22Rv1 (cell line): ENCODE measurements around the gene SIGLEC12.

Source experiments
- H3K27ac ChIP-seq: fragments of 450-650 bp; 2 replicates; pipeline ENCODE4 v1.5.1; 2017
- CTCF ChIP-seq: fragments of 450-650 bp; IDR thresholded peaks from 2 replicates; pipeline ENCODE4 v1.5.1; 2017; ENCODE audit warnings: mild to moderate bottlenecking
- ZFX ChIP-seq: fragments of 450-650 bp; IDR thresholded peaks from 2 replicates; pipeline ENCODE4 v1.6.1; 2017; ENCODE audit warnings: antibody characterized with exemption, borderline replicate concordance

The SIGLEC12 gene

GRCh38 chr19:51531349-51532315 is 30.0 kb upstream of the SIGLEC12 start, which contains the start of gene SIGLEC6:
Gene SIGLEC6, minus strand, starts transcription at chr19:51531670. Its CDS starts 22 bp downstream, at chr19:51531648.
- no peak within 1 kb of the TSS for H3K27ac ChIP-seq
- TF ChIP-seq CTCF (no peak), ZFX (no peak)

DNA sequence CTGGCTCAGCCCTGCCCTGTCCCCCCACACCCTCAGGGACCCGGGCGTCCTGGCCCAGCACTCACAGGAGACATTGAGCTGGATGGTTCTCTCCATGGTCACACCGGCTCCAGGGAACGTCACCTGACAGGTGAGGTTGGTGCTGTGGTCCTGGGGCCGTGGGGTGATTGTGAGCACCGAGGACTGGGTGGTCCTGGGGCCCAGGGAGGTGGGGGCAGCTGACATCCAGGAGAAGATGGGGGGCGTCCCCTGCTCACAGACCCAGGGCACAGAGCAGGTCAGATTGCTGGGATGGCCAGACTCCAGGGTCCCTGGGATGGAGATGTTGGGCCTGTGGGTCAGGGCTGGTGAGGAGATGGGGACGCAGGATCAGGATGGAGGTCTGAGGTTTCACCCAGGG is 29.0 kb upstream of the SIGLEC12 start:
- TF ChIP-seq CTCF (no peak), ZFX (no peak)
- H3K27ac ChIP-seq = no peak overlapping the region

DNA sequence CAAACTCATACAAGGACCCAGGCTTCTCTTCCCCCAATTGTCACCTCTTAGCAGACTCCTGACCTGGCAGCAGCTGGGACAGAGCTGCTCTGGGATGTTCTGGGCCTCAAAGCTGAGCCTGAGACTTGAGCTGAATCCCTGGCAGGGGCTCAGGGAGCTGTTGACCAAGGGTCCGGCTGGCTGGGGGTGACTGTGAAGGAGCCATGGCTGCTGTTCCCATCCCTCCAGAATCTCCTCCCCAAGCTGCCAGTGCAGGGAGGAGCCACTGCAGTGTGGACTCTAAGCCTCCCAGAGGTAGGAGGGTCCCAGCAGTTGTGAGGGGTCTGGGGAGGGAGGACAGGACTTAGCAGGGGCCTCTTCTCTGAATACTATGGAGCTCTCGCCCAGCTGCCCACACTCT is 27.7 kb upstream of the SIGLEC12 start:
- TF ChIP-seq ZFX (no peak), CTCF (no peak)
- H3K27ac ChIP-seq = no peak overlapping the region

- TF ChIP-seq ZFX = no peak
- no peak for TF ChIP-seq CTCF
- H3K27ac ChIP-seq = no peak overlapping the region
Observed at GRCh38 chr19:51525651-51526050, 24.1 kb upstream of the SIGLEC12 start.

DNA sequence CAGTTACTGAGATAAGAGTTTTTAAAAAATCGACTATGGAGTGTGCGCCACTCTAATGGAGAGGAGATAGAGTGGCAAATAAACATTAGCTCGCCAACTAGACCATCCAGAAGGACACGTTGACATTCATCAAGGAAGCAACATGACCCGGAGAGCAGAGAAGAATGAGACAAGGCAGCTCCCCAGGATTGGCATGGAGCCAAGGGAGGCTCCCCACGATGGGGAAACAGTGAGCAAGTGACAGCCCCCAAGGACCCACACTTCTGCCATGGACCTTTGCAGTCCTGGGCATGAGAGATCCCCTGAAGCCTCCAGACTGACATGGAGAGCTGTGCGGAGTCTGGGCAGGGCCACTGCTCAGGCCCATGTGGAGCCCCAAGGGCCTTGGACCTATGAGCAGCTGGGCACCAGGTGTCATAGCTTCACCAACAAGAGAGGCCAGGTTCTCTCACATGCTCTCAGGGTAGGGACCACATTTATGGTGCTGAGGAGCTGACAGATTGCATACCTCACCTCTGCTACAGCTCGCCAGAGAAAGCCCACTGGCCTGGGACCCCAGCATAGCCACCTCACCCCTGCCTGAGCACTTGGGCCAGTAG is 23.2 kb upstream of the SIGLEC12 start:
- H3K27ac ChIP-seq = no peak overlapping the region
- no peak for TF ChIP-seq ZFX
- TF ChIP-seq CTCF = no peak

DNA sequence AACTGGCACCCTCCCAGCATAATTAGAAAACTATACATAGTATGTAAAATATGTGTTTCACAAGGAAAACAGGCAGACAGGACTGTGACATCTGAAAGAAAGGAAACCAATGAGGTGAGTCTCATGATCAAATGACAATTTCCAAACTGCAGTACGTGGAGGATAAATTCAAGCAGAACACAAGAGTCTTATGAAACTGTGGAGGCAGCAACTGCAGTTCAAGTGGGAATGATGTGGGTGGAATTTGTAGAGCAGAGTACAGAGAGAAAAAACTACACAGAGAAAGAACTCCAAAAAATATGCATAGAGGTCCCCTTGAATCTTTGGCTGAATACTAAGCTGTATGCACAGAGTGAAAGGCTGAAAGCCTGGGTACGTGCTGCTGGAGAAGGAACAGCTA is 20.2 kb upstream of the SIGLEC12 start:
- TF ChIP-seq CTCF (no peak), ZFX (no peak)
- H3K27ac ChIP-seq = no peak overlapping the region

GRCh38 chr19:51521357-51521756 is 19.8 kb upstream of the SIGLEC12 start:
- no peak overlapping the region for H3K27ac ChIP-seq
- TF ChIP-seq CTCF = no peak
- TF ChIP-seq ZFX = no peak
